GM21786 (cell line): ENCODE measurements around the gene CACNA1C.

Source experiments
- ATAC-seq: cut with Tn5 transposase; IDR thresholded peaks from one replicate; pipeline ENCODE4 v1.9.1; 2021; ENCODE audit not compliant: unreplicated experiment

CACNA1C gene

DNA sequence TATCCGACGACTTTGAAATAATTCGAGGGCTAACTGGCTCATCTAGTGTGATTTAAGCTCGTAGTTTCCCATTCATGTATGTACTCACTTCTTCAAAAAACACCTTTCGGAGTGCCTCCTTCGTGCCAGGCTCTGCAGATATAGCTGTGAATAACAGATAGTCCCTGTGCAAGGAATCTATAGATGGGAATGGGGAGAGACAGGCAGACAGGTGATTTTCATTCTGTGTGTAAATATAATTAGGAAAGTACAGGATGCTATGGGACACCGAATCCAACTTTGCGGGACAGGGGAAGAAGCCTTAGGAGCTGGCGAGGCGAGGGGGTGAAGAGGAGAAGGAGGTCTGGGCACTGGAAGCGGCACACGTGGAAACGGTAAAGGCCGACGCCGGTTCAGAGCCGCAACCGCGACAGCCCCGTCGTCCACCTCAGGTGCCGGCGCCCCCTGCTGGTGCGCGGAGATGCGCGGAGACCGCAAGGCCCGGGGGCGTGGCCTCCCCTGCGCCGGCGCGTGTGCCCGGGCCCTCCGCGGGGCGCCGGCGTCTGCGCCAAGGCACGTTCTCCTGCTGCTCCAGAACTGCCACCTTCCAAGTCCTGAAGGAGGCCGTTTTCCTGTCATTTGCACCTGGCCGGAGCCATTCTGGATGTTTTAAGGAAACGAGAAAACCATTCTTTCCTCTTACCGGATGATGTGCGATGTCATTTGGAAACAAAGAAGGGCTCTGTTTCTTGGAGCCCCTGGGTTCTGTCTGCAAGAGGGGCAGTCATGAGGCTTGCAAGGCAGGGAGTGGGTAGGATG lies 18.0 kb upstream of the CACNA1C start:
- peak; percentile 76 for ATAC-seq

DNA sequence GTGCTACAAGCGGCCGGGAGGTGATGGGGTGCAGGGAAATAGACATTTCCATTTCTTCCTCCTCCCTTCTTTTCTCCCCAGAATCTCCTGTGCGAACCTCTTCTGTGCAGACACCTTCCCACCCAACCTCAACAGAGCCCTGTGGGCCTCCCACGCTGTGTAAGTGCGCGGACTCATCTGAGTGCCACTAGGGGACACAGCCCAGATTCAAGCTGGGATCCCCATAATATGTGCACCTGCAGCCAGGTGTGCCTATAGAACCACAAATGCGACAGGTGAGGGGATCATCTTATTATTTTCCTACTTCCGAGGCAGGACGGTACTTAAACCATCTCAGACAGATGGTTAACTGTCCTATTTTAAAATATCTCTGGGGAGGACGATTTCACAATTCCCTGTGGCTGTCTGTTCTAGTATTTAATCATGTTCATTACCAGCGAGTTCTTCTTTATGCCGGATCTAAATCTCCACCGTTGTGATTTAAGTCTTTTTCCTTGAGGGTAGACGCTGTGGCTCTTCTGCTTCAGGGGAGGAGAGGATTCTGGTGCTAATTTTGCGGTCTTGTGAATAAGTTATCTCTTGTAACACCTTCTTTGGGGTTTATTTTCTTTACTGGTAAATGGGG lies 17.2 kb upstream of the CACNA1C start:
- no peak for ATAC-seq

DNA sequence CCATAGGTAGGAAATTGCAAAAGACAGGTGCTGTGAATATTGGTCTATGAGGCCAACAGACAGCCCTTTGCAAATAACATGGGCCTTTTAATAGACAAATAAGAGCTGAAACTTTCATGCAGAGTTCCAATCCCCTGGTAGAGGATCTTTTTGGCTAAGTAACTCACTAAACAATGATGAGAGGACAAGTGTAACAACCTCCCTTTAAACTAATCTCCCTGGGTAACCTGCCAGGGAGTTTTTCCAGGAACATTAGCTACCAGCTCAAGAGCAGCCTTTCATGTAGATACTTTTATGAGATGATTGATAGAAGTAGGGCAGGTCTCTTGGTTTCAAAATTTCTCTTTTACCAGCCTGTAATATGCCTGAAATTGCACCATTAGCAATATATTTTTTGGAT lies 13.8 kb upstream of the CACNA1C start:
- ATAC-seq: no peak

DNA sequence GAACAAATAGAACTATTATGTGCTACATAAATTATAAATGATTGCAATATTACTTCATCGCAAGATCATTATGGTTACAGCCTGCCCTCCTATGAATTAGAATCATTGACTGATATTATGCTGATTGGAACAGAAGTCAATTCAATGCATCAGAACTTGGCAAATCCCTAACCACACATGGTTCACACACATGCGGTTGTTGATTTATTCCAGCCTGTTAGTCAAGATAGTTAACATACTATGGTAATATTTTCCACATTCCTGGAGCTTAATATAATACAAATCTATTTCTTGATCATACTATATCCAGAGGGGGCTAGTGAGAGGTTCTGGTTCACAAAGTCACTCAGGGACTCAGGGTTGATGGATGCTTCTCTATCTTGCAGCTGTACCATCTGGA lies 9.7 kb upstream of the CACNA1C start:
- ATAC-seq: no peak

DNA sequence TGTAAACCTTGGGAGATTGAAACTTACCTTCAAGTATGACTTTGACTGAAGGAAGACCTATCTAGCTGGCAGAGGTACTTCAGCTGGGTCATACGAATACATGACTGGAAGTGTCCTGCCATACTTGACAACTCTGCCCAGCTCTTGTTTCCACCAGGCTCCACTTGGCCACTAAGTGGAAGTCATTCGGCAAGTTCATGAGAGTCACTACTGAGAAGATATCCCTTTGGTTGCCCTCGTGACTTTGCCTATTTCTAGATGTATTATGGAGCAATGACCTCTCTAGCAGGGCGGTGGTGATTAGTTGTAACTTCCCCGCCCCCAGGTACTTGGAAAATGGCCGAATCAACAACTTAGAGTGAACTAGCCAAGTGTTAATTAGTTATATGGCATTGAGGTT lies 8.6 kb upstream of the CACNA1C start:
- ATAC-seq: no peak

DNA sequence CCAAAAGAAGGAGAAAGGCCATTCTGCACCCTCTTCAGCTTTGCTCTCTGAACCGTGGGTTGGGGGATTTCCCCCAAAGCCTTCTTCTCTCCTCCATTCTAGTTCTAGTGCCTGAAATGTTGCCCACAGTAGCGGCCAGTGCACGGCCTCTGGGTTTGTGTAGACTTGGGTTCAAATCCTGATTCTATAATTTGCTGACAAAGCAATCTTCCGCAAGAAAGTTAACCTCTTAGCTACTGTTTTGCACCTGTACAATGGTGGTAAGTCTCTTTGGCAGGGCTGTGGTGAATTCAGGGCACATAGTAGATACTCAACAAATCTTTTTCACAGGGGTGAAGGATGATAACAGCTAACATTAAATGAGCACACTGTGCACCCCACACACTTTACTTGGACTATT lies 5.8 kb upstream of the CACNA1C start:
- no peak for ATAC-seq

DNA sequence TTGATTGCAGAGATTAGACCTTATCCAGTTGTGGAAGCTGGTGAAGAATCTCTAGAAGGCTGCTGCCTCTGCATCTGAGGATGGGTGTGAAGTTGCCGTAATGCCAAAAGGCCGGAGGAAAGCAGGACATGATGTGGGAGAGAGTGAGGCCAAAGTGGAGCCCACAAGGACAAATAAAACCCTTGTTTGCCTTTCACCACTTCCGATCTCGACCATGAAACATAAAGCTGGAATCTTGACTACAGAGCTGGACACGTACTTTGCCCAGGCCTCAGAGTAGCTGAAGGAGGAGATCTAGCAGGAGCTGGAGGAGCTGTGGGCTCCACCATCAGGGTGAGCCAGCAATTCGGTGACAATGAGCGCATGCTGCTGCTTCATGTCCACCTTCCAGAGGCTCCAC lies 5.0 kb upstream of the CACNA1C start:
- no peak for ATAC-seq

DNA sequence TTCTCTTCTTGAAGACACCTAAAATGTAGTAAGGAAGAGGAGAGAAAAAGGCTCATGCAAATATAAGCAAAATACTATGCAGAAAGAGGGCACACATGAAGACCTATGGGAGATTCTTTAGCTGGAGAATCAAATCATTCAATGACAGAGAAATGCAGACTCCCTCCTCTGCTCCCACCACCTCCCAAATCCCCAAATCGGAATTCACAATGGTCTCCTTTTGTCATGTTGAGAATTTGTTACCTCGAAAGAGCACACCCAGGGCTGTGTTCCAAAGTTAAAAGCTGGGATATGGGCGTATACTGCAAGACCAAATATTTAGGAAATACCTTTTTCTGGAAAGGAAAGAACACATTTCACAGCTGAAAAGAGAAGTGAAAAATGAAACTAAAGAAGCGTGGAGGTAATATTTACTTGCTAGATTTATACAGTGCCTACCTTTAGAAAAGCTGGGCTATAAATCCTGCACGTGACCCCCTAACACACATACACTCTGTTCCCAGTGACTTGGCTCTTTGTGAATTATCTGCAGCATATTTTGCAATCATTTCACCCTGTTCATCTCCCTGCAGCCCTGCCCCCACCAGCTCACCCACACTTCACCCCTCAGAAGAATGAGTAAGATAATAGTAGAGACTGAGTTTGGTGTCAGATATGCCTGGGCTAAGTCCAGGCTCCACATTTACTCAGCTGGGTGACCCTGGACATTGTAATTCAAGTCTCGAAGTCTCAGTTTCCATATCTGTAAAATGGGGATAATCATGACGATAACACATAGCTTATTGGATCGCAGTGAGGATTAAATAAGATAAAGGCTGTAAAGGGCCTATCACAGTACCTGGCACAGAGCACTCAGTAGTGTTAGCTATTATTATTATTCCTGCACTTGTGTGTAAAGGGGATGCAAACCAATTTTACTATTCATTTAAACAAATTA lies 2.9 kb upstream of the CACNA1C start:
- ATAC-seq: no peak

DNA sequence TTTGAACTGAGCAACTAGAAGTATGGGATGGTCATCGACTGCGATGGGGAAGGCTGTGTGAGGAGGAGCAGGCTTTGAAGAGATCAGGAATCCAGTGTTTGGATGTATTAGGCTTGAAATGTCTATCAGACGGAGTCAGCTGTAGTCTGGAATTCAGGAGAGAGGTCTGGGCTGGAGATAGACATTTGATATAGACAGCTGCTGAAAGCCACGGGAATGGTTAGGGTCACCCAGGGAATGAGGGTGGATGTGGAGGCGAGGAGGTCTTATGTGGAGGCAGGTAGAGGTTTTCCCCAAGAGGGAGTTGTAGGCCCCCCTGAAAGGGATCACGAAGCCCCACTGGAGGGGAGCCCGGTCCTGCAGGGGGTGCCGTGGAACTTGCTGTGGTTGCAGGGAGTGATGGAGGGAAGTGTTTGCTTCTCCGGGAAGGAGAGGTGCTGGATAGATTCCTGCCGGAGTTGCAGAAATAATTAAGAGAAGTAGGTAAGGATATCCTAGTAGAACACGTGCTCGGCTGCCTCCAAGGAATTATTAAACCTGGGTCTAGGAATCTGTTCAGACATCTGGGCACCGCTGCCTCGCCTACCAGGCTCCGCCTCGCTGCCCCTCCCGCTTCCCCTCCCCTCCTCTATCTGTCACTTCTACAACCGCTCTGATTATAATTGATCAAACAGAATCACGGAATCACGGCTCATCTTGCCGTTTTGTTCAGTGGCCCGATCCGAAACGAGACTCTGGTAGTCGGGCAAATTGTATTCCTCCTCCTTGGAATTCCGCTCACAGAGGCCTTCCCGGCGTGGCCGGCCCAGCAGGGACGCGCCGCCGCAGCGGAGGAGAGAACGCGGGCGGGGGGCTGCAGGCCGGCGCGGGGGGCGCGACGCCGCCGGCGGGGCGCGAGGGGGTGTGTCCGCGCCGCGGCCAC lies 826 bp upstream of the CACNA1C start:
- ATAC-seq: no peak

DNA sequence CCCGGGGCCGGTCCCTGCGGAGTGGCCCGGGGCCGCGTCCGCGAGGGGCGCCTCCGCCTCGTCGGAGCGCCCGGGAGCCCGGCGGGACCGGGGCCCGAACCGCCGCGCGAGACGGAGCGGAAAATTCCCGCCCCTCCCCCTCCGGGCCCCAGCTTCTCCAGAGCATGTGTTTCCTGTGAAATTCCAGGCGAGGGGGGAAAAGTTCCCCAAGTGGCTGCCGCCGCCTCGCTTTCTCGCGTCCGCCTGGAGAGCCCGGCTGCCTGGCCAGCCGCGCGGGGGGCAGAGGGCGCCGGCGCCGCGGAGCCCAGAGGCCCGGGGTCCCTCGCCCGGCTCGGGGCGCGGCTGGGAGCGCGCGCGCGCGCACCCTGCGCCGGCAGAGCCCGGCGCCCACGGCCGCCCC lies 904 bp downstream of the CACNA1C start:
- ATAC-seq: no peak

DNA sequence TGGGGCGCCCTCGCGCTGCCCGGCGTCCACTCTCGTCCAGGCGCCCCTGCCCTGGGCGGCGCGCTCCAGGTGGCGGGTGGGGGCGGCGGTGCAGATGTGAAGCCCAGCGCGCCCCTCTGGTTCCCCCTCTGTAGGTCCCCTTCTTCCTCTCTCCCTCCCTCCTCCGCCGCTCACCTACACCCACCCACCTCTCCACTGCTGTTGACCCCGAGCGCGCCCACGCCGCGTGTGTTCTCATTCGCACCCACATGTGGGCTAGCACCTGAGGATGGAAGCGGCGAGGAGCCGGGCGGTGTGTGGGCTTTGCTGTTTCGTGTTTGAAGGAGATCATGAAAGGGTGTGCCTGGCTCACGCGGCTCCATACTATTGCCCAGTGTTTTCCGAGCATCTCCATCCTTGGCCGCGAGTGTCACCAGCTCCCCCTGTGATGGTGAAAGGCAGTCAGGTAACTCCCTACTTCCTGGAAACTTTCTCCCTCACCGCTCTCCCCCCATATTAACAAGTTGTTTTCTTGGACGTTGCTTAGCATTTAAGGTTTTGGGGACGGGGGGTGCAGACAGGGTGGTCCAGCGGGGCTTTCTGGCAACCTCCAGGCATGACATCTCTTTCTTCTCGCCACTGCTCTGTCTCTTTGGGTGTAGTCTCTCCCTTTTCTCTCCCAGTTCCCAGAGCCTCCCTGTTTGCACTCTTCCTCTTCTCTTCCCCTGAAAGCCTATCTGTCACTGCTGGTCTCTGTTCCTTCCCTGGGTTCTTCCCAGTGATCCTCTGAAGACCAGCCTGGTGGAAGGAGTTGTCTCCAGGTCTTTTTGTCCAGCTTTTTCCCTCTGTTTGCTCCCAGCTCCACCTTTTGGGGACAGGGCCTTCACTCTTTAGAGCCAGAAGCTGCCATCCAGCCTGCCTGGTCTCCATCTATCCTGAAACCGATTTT lies 1.6 kb downstream of the CACNA1C start:
- no peak for ATAC-seq

DNA sequence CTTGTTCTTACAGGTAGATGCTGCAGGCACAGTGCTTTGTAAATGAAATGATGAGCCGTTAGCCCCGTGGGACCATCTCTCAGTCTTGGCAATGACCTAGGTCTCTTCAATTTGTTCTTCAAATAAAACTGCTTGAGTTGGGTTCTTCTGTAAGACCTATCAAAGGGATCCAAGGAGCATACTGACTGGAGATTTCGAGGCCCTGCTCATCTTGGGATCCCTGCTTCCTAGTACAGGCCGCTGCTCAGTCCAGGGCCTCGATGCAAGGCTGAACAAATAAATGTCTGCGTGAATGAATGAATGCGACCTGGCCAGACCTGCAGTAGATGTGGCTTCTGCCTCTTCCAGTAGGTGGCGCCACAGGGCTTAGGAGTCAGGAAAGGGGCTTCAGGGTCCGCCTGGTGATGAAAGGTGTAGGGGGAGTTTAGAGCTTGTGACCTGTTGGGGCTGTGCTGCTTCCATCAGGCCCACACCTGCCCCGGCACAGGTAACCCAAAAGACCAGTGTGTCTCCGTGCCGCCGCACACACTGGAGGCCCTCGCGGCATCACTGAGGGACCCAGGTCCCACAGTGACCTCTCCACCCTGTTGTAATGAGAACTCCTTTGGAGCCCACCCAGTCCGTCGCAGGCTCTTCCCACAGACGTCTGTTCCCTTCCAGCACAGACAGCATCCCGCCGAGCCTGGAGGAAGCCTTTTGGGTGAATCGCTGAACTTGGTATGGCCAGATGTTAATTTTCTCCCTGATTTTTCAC lies 4.4 kb downstream of the CACNA1C start:
- ATAC-seq: no peak

DNA sequence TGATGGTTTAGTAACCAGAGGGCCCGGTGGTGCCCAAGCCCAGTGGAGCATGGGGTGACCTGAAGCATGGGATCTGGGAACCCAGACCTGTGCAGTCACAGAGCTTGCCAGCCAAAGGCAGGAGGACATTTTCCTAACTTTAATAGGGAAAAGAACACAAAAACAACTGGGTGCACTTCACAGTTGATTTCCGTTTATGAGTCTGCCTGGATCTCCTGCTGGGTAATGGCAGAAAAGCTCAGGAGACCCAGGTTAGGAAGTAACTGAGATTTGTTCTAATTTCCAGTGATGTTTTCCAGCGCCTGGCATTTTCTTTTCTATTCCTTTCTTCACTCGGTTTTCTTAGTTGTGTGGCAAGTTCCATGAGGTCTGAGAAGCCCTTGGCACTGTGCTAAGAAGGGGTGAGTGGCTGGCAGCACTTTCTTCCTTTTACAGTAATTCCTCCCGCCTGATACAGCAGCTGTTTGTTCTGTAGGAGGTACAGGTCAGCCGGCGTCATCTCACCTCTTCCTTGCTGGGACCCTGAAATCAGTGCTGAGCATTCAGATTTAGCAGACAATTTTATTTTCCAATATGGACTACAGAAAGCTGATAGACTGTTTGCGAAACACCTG lies 5.1 kb downstream of the CACNA1C start:
- ATAC-seq: no peak

DNA sequence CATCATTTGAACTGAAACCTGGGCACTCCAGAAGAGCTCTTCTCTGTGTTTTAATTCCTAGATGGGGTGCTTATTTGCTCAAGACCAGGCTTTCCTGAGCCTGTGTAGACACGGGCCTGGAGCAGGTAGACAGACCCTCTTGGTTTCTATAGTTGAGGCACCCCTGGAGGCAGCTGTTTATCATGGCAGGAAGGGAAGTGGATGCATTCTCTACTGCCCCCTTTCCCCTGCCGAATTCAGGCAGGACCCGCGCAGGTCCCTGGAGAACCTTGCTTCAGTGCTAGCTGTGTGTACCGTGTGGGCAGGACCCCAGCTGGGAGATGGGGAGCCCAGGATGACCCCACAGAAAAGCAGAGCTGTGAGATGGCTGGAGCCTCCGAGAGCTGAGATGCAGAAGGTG lies 6.0 kb downstream of the CACNA1C start:
- no peak for ATAC-seq

DNA sequence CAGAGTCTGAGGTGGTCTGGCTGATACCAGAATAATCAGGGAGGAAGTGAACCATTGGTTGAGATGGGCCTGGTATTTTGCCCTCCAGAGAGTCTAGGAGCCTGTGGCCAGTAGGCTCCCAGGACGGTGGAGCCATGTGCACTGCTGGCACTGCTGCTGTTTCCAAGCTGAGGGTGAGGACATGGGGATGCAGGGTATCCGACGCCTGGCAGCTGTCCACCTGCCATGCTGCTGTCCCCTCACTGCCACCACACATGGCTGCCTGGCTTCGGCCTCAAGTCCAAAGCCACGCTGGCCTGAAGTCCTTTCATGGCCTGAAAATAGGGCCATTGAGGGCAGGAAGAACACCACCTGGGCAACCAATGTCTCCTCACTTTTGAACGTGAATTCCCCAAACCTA lies 8.6 kb downstream of the CACNA1C start:
- ATAC-seq: no peak

DNA sequence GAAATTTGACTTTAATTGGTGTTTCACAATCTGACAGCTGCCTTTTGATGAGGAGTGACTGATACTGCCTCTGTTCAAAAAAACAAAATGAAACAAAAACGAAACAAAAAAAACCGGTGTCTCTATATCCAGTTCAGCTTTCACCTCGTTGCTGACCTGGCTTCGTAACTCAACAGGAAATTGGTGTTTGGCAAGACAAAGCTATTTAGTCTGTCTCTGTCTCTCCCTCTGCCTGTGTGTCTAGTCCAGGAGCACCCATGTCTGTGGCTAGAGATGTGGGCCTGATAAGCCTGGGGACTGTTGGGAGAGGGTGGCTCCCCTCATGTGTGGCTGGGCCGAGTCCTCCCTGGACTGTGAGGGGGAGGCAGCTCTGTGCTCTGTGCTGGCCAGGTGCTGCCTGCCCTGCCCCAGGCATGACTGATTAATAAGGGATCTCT lies 11.3 kb downstream of the CACNA1C start:
- no peak for ATAC-seq

DNA sequence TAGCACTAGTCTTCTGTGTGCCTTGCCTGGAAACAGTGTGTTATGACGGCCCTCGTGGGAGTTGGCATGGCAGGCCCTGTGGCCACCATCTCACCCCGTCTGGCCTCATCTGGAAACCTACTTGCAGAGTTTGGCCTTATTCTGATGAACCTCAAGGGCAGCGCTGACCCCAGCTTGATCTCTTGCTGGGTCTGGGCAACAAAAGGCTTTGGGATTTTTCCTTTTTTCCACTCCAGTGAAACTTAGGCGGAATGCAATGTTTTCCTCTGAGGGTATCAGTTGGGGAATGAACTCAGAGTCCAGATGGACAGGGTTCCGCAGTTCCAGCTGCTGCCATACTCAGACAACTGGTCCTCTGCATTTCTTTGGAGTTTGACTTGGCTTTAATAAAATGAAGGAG lies 15.9 kb downstream of the CACNA1C start:
- no peak for ATAC-seq

DNA sequence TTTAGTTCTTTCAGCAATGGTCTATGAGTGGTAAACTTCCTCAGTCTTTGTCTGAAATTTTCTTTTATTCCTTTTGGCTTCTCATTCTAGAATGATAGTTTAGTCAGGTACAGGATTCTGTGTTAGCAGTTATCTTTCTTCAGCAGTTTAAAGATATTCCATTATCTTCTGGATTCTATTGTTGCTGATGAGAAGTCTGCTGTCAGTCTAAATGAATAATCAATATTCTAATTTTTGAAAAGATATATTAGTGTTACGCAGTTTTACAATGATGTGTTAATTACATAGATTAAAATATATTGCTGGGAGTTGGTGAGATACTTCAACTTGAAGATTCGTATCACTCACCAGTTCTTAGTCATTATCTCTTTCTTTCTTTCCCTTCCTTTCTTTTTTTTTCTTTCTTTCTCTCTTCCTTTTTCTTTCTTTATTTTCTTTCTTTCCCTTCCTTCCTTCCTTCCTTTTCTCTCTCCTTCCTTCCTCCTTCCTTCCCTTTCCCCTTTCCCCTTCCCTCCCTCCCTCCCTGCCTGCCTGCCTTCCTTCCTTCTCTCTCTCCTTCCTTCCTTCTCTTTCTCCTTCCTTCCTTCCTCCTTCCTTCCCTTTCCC lies 17.8 kb downstream of the CACNA1C start:
- no peak for ATAC-seq
